ENCODE measurements around the gene MACC1. TPM values are rescaled to one million over a fixed set of nuclear protein-coding genes. Genes with fewer than 3 reads are reported as not detected.
A peak's percentile ranks its signal among the peaks of the same experiment; 100 is the strongest.

Gene MACC1
- total and polyA plus RNA-seq, 2 of the 13 experiments (the other 11 are each of a cell fraction or from before 2014, with no cell fraction given): 0.04 TPM; not detected in 1

DNA sequence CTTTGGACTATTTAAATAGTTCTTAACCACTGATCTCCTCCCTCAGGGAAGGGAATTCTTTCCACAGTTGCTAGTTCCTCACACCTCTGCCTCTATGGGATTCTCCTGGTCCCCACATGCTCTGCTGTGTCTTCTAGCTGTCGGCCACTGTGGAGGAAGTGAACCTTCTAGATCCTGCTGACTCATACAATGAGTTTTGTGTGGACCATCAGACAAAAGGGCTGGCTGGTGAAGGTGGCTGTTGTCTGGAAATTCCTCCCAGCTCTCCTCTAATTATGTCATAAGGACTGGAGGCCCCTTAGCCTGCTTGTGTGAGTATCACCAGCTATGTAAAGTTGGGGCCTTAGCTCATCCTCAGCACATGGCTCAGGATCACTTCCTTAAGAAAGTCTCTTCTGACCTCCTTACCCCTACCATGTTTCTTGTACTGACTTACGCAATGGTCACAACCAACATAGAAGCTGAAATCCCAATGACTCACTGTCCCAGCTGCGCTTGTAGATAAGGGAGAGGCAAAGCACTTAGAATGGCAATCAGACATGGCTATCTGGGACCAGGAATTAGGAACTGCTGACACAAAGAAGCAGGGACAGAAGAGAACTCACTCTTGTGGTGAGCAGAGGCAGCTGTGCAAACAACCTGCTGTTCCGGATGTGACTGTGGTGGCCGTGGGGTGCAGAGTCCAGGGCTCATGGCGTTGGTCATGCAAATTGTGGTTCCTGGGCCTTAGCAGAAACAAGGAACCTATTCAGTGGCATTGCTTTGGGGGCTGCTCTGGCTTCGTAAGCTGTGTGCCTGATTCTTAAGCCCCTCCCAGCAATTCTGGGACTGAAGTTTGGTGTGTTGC is 2.5 kb upstream of the MACC1 start (continued):
- TF ChIP-seq, protein P1, sequence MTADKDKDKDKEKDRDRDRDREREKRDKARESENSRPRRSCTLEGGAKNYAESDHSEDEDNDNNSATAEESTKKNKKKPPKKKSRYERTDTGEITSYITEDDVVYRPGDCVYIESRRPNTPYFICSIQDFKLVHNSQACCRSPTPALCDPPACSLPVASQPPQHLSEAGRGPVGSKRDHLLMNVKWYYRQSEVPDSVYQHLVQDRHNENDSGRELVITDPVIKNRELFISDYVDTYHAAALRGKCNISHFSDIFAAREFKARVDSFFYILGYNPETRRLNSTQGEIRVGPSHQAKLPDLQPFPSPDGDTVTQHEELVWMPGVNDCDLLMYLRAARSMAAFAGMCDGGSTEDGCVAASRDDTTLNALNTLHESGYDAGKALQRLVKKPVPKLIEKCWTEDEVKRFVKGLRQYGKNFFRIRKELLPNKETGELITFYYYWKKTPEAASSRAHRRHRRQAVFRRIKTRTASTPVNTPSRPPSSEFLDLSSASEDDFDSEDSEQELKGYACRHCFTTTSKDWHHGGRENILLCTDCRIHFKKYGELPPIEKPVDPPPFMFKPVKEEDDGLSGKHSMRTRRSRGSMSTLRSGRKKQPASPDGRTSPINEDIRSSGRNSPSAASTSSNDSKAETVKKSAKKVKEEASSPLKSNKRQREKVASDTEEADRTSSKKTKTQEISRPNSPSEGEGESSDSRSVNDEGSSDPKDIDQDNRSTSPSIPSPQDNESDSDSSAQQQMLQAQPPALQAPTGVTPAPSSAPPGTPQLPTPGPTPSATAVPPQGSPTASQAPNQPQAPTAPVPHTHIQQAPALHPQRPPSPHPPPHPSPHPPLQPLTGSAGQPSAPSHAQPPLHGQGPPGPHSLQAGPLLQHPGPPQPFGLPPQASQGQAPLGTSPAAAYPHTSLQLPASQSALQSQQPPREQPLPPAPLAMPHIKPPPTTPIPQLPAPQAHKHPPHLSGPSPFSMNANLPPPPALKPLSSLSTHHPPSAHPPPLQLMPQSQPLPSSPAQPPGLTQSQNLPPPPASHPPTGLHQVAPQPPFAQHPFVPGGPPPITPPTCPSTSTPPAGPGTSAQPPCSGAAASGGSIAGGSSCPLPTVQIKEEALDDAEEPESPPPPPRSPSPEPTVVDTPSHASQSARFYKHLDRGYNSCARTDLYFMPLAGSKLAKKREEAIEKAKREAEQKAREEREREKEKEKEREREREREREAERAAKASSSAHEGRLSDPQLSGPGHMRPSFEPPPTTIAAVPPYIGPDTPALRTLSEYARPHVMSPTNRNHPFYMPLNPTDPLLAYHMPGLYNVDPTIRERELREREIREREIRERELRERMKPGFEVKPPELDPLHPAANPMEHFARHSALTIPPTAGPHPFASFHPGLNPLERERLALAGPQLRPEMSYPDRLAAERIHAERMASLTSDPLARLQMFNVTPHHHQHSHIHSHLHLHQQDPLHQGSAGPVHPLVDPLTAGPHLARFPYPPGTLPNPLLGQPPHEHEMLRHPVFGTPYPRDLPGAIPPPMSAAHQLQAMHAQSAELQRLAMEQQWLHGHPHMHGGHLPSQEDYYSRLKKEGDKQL (CRISPR knock-in tag; IDR thresholded peaks at IDR 0.05; ENCODE audit: low read depth): peak; percentile 66; the same call in 1 of the 2 replicates
- TF ChIP-seq MTERF4 (CRISPR knock-in tag; IDR thresholded peaks at IDR 0.05): 0 out of 2 replicates have a peak, but pooled peaks have one; percentile 52
- peak; percentile 10; the same call in 1 of the 2 replicates for TF ChIP-seq RAD21 (CRISPR knock-in tag; IDR thresholded peaks at IDR 0.05)
- TF ChIP-seq, protein P2, sequence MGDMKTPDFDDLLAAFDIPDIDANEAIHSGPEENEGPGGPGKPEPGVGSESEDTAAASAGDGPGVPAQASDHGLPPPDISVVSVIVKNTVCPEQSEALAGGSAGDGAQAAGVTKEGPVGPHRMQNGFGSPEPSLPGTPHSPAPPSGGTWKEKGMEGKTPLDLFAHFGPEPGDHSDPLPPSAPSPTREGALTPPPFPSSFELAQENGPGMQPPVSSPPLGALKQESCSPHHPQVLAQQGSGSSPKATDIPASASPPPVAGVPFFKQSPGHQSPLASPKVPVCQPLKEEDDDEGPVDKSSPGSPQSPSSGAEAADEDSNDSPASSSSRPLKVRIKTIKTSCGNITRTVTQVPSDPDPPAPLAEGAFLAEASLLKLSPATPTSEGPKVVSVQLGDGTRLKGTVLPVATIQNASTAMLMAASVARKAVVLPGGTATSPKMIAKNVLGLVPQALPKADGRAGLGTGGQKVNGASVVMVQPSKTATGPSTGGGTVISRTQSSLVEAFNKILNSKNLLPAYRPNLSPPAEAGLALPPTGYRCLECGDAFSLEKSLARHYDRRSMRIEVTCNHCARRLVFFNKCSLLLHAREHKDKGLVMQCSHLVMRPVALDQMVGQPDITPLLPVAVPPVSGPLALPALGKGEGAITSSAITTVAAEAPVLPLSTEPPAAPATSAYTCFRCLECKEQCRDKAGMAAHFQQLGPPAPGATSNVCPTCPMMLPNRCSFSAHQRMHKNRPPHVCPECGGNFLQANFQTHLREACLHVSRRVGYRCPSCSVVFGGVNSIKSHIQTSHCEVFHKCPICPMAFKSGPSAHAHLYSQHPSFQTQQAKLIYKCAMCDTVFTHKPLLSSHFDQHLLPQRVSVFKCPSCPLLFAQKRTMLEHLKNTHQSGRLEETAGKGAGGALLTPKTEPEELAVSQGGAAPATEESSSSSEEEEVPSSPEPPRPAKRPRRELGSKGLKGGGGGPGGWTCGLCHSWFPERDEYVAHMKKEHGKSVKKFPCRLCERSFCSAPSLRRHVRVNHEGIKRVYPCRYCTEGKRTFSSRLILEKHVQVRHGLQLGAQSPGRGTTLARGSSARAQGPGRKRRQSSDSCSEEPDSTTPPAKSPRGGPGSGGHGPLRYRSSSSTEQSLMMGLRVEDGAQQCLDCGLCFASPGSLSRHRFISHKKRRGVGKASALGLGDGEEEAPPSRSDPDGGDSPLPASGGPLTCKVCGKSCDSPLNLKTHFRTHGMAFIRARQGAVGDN (CRISPR knock-in tag; IDR thresholded peaks at IDR 0.05): peak; percentile 78
- no peak; the same call in 1 of the 2 replicates for TF ChIP-seq SMAD1 (CRISPR knock-in tag; IDR thresholded peaks at IDR 0.05; ENCODE audit: borderline replicate concordance, low read depth)
- TF ChIP-seq ZSCAN9 (CRISPR knock-in tag; IDR thresholded peaks at IDR 0.05; ENCODE audit: borderline replicate concordance): peak; percentile 79; the same call in 1 of the 2 replicates
- no peak for TF ChIP-seq RFX1 (IDR thresholded peaks at IDR 0.05)
- TF ChIP-seq DNMT3B (CRISPR knock-in tag; conservative IDR thresholded peaks at IDR 0.05): peak; percentile 62
- TF ChIP-seq ARID2 (CRISPR knock-in tag; IDR thresholded peaks at IDR 0.05; ENCODE audit: borderline replicate concordance): peak; percentile 73
- TF ChIP-seq HMG20B (CRISPR knock-in tag; conservative IDR thresholded peaks at IDR 0.05): peak; percentile 77; the same call in 1 of the 2 replicates
- TF ChIP-seq SP1 (IDR thresholded peaks at IDR 0.05): no peak
- no peak; the same call in 1 of the 2 replicates for TF ChIP-seq SP1 (CRISPR knock-in tag; IDR thresholded peaks at IDR 0.05)
- no peak for TF ChIP-seq CEBPZ (IDR thresholded peaks at IDR 0.05; ENCODE audit: low read length)
- peak; percentile 55; the same call in 1 of the 2 replicates for TF ChIP-seq ZBTB38 (CRISPR knock-in tag; IDR thresholded peaks at IDR 0.05)
- TF ChIP-seq RCOR2 (CRISPR knock-in tag; IDR thresholded peaks at IDR 0.05): peak; percentile 17; the same call in 1 of the 2 replicates
